Measurements from ENCODE around the gene ARID1B. TPM values are rescaled to one million over a fixed set of nuclear protein-coding genes. Genes with fewer than 3 reads are reported as not detected.

ARID1B gene
- total RNA-seq, 4 donors from 2014 or later, result 157 to 315 (median 206) TPM

GRCh38 chr6:156976216-156977127 lies 199.3 kb downstream of the ARID1B start:
- intact Hi-C loops (cut with DNase I), result no loop called here
- TF ChIP-seq CTCF (IDR thresholded peaks at IDR 0.05) (no peak), POLR2A (IDR thresholded peaks at IDR 0.05) (no peak)
- no peaks in the 10 kb centered on the region for H3K9me3 ChIP-seq
- H3K4me1 ChIP-seq, result peaks cover 57 to 67% of the 10 kb centered on the region in 2 donors
- no peaks in the 10 kb centered on the region for H3K36me3 ChIP-seq
- H3K4me3 ChIP-seq (replicated peaks in 1 of 3), result no peak overlapping the region
- no peak overlapping the region for H3K27ac ChIP-seq
- no peak for DNase-seq
- no peaks in the 10 kb centered on the region for H3K27me3 ChIP-seq
- WGBS, 2 donors, result 71 to 72% methylated on average over 21 of the region's 21 CpGs

DNA sequence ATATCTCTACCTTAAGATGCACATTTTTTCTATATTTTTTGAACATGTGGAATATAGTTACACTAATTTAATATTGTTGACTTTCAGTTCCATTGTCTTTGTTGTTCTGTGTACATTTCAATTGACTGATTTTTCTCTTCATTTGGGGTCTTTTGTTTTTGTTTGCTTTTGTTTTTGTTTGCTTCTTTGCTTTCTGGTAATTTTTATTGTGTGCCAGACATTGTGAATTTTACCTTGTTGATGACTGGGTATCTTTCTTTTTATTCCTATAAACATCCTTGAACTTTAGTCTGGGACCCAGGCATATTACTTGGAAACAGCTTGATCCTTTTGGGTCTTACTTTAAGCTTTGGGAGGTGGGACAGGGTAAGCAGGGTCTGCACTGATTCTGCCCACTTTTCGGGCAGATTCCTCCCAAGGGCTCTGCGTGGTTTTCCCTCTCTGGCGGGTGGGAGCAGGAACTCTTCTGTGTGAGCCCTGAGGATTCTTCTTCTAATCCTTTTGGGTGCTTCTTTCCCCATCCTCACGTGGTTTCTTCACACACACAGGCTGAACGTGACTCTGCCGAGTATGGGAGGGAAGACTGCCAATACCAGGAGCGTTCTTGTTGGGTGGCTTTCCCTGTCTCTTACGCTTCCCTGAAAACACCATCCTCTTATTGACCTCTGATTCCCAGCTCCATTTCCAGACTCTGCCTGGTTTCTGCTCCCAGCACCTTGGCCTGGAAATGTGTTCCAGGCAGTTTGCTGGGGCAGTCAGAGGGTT lies 200.5 kb downstream of the ARID1B start:
- H3K4me1 ChIP-seq, result peaks cover 64 to 65% of the 10 kb centered on the region in 2 donors
- no peaks in the 10 kb centered on the region for H3K36me3 ChIP-seq
- peak; percentile 76 to 78 for DNase-seq
- no peak overlapping the region for H3K4me3 ChIP-seq (replicated peaks in 1 of 3)
- no peaks in the 10 kb centered on the region for H3K9me3 ChIP-seq
- H3K27me3 ChIP-seq, result no peaks in the 10 kb centered on the region
- 34 to 51% methylated on average over 7 to 8 of the region's 8 CpGs for WGBS, 2 donors
- peak overlapping the region in 1 of 3 donors; percentile 11 for H3K27ac ChIP-seq
- intact Hi-C loops (cut with DNase I), result no loop called here
- TF ChIP-seq POLR2A (IDR thresholded peaks at IDR 0.05) (no peak), CTCF (IDR thresholded peaks at IDR 0.05) (no peak)

GRCh38 chr6:156978948-156979347 lies 201.8 kb downstream of the ARID1B start:
- no peak for DNase-seq
- TF ChIP-seq POLR2A (IDR thresholded peaks at IDR 0.05) (no peak), CTCF (IDR thresholded peaks at IDR 0.05) (no peak)
- no peaks in the 10 kb centered on the region for H3K9me3 ChIP-seq
- H3K27me3 ChIP-seq, result no peaks in the 10 kb centered on the region
- peaks cover 67 to 74% of the 10 kb centered on the region in 2 donors for H3K4me1 ChIP-seq
- H3K36me3 ChIP-seq, result no peaks in the 10 kb centered on the region
- H3K27ac ChIP-seq, result no peak overlapping the region
- no peak overlapping the region for H3K4me3 ChIP-seq (replicated peaks in 1 of 3)
- WGBS, 2 donors, result 92 to 96% methylated on average over 2 of the region's 2 CpGs
- intact Hi-C loops (cut with DNase I), result no loop called here

GRCh38 chr6:156980515-156980914 lies 203.3 kb downstream of the ARID1B start:
- no peaks in the 10 kb centered on the region for H3K9me3 ChIP-seq
- H3K27me3 ChIP-seq, result no peaks in the 10 kb centered on the region

More at GRCh38 chr6:156980515-156980914, 203.3 kb downstream of the ARID1B start:
- peak overlapping the region; percentile 22 to 64 (median 60) for H3K27ac ChIP-seq
- peak; percentile 91 to 93 for DNase-seq
- intact Hi-C loops (cut with DNase I), result no loop called here
- H3K4me3 ChIP-seq (replicated peaks in 1 of 3), result no peak overlapping the region
- peaks cover 61 to 75% of the 10 kb centered on the region in 2 donors for H3K4me1 ChIP-seq
- TF ChIP-seq CTCF (IDR thresholded peaks at IDR 0.05), result no peak
- TF ChIP-seq POLR2A (IDR thresholded peaks at IDR 0.05), result peak in 1 of 2 donors; percentile 17
- no peaks in the 10 kb centered on the region for H3K36me3 ChIP-seq
- WGBS, 2 donors, result 24 to 38% methylated on average over 10 of the region's 10 CpGs
